GM12801 (cell line): ENCODE results near the gene CDK15.

Source experiments
- CTCF ChIP-seq: IDR thresholded peaks from one replicate; pipeline ENCODE4 v1.5.1; 2011; ENCODE audit warnings: control low read depth; ENCODE audit not compliant: insufficient read length; ENCODE audit errors: extremely low read depth

The CDK15 gene

GRCh38 chr2:201852878-201853415, 46.6 kb downstream of the CDK15 start:
- TF ChIP-seq CTCF: no peak

GRCh38 chr2:201854221-201854801, 48.0 kb downstream of the CDK15 start:
- no peak for TF ChIP-seq CTCF

GRCh38 chr2:201854841-201855240, 48.5 kb downstream of the CDK15 start:
- TF ChIP-seq CTCF: no peak

- no peak for TF ChIP-seq CTCF
Measured at GRCh38 chr2:201855356-201855755, 49.0 kb downstream of the CDK15 start.

GRCh38 chr2:201857326-201857725, 51.0 kb downstream of the CDK15 start:
- no peak for TF ChIP-seq CTCF

- no peak for TF ChIP-seq CTCF
Measured at GRCh38 chr2:201858281-201859184, 52.2 kb downstream of the CDK15 start.

GRCh38 chr2:201859949-201860348, 53.6 kb downstream of the CDK15 start:
- no peak for TF ChIP-seq CTCF
